Astrocyte (in vitro differentiated cells and primary cell): Measurements from ENCODE around the gene KCNJ16.

ENCODE experiments used
- EZH2 ChIP-seq: IDR thresholded peaks from 2 replicates; pipeline ENCODE4 v1.6.1; 2012; ENCODE audit warnings: mild to moderate bottlenecking, low read length, inconsistent platforms; ENCODE audit not compliant: insufficient read depth
- TF ChIP-seq, protein P1 (sequence below): IDR thresholded peaks from 2 replicates; pipeline ENCODE4 v1.5.1; 2011; ENCODE audit warnings: low read depth, mild to moderate bottlenecking, inconsistent platforms, low read length, moderate library complexity; ENCODE audit not compliant: insufficient read depth

DNA sequence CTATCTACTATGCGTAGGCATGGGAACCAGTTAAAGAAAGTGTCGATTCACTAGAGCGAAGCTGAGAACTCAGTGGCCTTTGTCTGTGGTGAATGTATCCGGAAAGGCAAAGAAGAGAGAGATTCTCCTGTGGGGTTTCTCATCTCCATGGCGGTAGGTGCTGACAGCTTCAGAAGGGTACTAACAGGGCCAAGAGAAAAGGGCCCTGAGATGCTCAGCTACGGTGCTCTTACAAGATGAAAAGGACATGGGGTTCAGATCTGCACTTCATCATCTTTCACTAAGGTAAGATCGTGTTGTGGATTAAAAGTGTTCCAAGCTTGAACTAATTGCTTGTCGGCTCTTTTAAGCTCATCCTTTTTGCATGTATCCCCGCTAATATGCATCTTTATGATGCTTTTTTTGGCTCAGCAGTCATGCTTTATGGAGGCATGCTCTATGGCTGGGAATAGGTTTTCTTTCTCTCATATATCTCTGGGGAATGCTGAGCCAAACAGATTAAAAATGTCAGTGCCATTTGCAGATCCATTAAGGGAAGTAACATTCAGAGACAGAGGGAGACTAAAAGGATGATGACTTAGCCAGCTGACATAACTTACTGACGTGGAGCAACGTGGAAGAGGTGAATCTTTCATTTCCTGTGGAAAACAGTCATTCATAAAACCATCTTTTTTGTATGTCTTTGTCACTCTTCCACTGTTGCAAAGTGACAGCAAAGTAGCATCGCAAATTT lies 29.9 kb downstream of the KCNJ16 start:
- TF ChIP-seq, protein P1, sequence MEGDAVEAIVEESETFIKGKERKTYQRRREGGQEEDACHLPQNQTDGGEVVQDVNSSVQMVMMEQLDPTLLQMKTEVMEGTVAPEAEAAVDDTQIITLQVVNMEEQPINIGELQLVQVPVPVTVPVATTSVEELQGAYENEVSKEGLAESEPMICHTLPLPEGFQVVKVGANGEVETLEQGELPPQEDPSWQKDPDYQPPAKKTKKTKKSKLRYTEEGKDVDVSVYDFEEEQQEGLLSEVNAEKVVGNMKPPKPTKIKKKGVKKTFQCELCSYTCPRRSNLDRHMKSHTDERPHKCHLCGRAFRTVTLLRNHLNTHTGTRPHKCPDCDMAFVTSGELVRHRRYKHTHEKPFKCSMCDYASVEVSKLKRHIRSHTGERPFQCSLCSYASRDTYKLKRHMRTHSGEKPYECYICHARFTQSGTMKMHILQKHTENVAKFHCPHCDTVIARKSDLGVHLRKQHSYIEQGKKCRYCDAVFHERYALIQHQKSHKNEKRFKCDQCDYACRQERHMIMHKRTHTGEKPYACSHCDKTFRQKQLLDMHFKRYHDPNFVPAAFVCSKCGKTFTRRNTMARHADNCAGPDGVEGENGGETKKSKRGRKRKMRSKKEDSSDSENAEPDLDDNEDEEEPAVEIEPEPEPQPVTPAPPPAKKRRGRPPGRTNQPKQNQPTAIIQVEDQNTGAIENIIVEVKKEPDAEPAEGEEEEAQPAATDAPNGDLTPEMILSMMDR = no peak
- TF ChIP-seq EZH2 = no peak
